OCI-LY7 (cell line): Measurements from ENCODE around the gene FGF2.

Experiments used
- CTCF ChIP-seq: fragments of 200-600 bp; sonication (generic); conservative IDR thresholded peaks from 2 replicates; pipeline ENCODE4 v1.5.1; 2014; ENCODE audit warnings: mild to moderate bottlenecking, antibody characterized with exemption, low read length, moderate library complexity, mixed read lengths
- EZH2phosphoT487 ChIP-seq: fragments of 200-600 bp; sonication (generic); IDR thresholded peaks from 2 replicates; pipeline ENCODE4 v1.6.1; 2018; ENCODE audit warnings: low read depth, borderline replicate concordance, mild to moderate bottlenecking, mixed run types, antibody characterized with exemption, low read length, moderate library complexity, mixed read lengths

- TF ChIP-seq CTCF = no peak
- TF ChIP-seq EZH2phosphoT487 = no peak
Observed at GRCh38 chr4:122777846-122778673, 48.6 kb upstream of the FGF2 start.
